Tibial nerve (tissue), 4 donors: ENCODE measurements around the gene NEDD4L. TPM values are rescaled to one million over a fixed set of nuclear protein-coding genes. Genes with fewer than 3 reads are reported as not detected.

Experiments
- DNase-seq, 2 donors: peaks; one replicate each; pipeline ENCODE4 v3.0.0-alpha.2; 2019; ENCODE audit warnings: low spot score in 2 of 2
- H3K27ac ChIP-seq, 4 donors: fragments of 200-600 bp; sonication (generic) in 3 of 4; one replicate each; pipeline ENCODE4 v1.5.1; 2017 to 2019; ENCODE audit warnings: mild to moderate bottlenecking in 1 of 4
- H3K27me3 ChIP-seq, 2 donors: fragments of 200-600 bp; sonication (generic) in 1 of 2; one replicate each; pipeline versions ENCODE4 v1.5.1 to v1.6.0; 2017 to 2019
- H3K36me3 ChIP-seq, 3 donors: fragments of 200-600 bp; sonication (generic); one replicate each; pipeline ENCODE4 v1.5.1; 2018 to 2019
- H3K4me1 ChIP-seq, 4 donors: fragments of 200-600 bp; sonication (generic) in 3 of 4; one replicate each; pipeline ENCODE4 v1.5.1; 2017 to 2019
- H3K4me3 ChIP-seq, 4 donors: fragments of 200-600 bp; sonication (generic) in 3 of 4; one replicate each; pipeline ENCODE4 v1.5.1; 2017 to 2019; ENCODE audit warnings: mild to moderate bottlenecking in 1 of 4, moderate library complexity in 1 of 4
- H3K9me3 ChIP-seq, 4 donors: fragments of 200-600 bp; sonication (generic) in 3 of 4; one replicate each; pipeline ENCODE4 v1.5.1; 2017 to 2019
- EP300 ChIP-seq, 2 donors: sonication (generic); formaldehyde crosslinking; IDR thresholded peaks; one replicate each; pipeline ENCODE4 v1.6.1; 2017; ENCODE audit warnings: antibody characterized with exemption in 2 of 2, mild to moderate bottlenecking in 1 of 2
- POLR2A ChIP-seq, 2 donors: fragments of 450-650 bp; IDR thresholded peaks; one replicate each; pipeline ENCODE4 v1.6.1; 2017; ENCODE audit warnings: antibody characterized with exemption in 2 of 2, mild to moderate bottlenecking in 2 of 2, moderate library complexity in 2 of 2
- WGBS, 2 donors: methylation state at CpG; one replicate each; pipeline ENCODE4 v1.1.5; 2018; 5-methylcytosine and 5-hydroxymethylcytosine counted together
- total RNA-seq, 4 donors: library from RNA; depleted of rRNA; stranded (reverse); fragments of >200 nt; gene quantifications; one replicate each; pipeline ENCODE4 v1.1.0, GENCODE V29; 2016
- TF ChIP-seq, protein P1 (sequence below), 5 experiments: fragments of 200-600 bp in 3 of 5; fragments of 450-650 bp in 2 of 5; sonication (generic) in 3 of 5; IDR thresholded peaks; one replicate each; pipeline ENCODE4 v1.5.1; 2016 to 2019; ENCODE audit warnings: antibody characterized with exemption in 5 of 5, mild to moderate bottlenecking in 3 of 5, moderate library complexity in 2 of 5

Gene NEDD4L
- total RNA-seq, 4 donors from 2014 or later = 15.3 to 59.9 (median 26.8) TPM

DNA sequence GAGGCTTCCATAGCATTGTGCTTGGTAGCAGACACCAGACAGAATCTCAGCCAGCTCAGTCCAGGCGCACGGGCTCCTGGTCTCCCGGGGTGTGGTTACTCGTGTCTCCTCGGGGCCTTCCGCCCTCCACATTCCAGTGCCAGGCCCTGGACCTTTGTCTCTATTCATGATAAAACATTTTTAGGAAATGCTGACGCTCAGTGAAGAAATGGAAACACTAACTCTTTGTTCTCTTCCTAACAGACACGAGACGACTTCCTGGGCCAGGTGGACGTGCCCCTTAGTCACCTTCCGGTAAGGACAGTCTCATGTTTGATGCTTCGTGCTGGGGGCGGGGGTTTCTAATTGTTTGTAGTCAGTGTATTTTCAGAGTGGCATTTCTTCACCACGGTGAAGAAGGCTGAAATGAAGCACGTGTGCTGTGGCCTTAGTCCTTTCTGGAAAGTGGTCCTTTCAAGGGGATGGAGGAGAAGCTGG is 271.8 kb downstream of the NEDD4L start:
- WGBS, 2 donors = 57 to 62% methylated on average over 15 of the region's 15 CpGs
- H3K36me3 ChIP-seq = no peaks in the 10 kb centered on the region
- H3K27me3 ChIP-seq = no peaks in the 10 kb centered on the region
- peaks cover 0 to 23% (median 9%) of the 10 kb centered on the region in 4 donors for H3K4me1 ChIP-seq
- TF ChIP-seq POLR2A (IDR thresholded peaks at IDR 0.05) (no peak), EP300 (IDR thresholded peaks at IDR 0.05) (peak; percentile 28 to 54)
- TF ChIP-seq, protein P1, sequence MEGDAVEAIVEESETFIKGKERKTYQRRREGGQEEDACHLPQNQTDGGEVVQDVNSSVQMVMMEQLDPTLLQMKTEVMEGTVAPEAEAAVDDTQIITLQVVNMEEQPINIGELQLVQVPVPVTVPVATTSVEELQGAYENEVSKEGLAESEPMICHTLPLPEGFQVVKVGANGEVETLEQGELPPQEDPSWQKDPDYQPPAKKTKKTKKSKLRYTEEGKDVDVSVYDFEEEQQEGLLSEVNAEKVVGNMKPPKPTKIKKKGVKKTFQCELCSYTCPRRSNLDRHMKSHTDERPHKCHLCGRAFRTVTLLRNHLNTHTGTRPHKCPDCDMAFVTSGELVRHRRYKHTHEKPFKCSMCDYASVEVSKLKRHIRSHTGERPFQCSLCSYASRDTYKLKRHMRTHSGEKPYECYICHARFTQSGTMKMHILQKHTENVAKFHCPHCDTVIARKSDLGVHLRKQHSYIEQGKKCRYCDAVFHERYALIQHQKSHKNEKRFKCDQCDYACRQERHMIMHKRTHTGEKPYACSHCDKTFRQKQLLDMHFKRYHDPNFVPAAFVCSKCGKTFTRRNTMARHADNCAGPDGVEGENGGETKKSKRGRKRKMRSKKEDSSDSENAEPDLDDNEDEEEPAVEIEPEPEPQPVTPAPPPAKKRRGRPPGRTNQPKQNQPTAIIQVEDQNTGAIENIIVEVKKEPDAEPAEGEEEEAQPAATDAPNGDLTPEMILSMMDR (IDR thresholded peaks at IDR 0.05) = no peak
- H3K4me3 ChIP-seq = no peak overlapping the region
- H3K27ac ChIP-seq = peak overlapping the region in 3 of 4 donors; percentile 8 to 45 (median 10)
- no peak for DNase-seq
- H3K9me3 ChIP-seq = no peaks in the 10 kb centered on the region

DNA sequence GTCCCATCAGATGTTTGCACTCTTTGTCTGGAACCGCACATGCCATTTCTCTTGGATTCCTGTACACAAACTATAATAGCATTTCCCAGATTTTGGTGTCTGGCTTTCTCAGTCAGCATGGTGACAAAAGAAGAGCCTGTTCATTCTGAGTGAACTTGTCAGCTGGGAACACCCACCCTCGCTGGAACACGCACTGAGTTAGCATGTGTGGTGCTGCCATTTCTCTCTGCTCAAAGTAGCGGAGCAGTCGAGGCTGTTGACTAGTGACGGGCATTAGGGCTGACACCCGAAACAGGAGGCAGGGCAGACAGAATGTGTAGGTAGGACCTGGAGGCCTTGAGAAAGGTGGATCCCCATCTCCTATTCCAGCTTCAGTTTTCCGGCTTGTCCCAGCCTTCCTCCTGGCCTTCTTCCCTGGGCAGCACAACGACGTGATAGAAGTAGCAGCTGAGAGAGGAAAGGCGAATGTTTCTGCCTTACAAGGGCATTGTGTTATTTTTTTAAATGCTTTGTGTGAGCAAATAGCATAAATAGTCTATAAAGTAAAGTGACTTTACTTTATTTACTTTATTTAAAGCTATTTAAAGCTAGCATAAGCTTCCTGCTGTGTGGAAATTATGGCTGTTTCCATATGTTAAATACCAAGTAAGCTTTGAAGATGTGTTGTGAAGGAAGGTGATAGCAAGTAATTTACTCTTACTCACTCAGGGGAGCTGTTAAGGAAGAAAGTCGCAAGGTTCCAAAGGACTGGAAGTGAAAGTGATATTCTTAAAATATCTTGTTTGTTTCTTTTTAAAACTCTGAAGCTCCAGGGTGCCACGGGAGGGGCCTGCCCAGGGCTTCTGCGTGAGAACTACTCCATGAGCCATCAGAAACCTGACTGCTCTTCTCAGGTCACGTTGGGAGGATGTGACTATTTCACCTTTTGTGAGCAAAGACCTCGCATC is 272.6 kb downstream of the NEDD4L start:
- H3K27me3 ChIP-seq = no peaks in the 10 kb centered on the region
- no peaks in the 10 kb centered on the region for H3K9me3 ChIP-seq
- TF ChIP-seq, protein P1 (IDR thresholded peaks at IDR 0.05) = no peak
- TF ChIP-seq EP300 (IDR thresholded peaks at IDR 0.05) (no peak), POLR2A (IDR thresholded peaks at IDR 0.05) (no peak)
- DNase-seq = no peak
- peak overlapping the region in 2 of 4 donors; percentile 10 to 45 for H3K27ac ChIP-seq
- H3K36me3 ChIP-seq = no peaks in the 10 kb centered on the region
- peaks cover 0 to 26% (median 9%) of the 10 kb centered on the region in 4 donors for H3K4me1 ChIP-seq
- H3K4me3 ChIP-seq = no peak overlapping the region
- WGBS, 2 donors = 69 to 81% methylated on average over 16 of the region's 16 CpGs

DNA sequence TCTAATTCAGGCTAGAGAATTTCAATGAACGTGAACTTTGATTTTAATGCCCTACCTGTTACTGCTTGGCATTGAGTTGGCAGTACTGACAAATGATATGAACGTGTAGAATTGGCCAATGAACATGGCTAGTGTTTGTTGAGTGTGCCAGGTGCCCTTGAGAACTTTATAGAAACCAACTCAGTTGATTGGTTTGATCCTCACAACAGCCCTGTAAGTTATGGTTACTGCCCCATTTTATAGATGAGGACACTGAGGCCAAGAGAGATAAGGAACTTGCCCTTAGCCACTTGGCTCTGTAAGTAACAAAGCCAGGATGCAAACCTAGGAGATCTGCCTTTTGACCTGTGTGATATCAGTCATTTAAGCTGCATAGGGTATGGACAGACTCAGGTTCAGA is 275.7 kb downstream of the NEDD4L start:
- no peak for DNase-seq
- 90 to 98% methylated on average over 2 of the region's 2 CpGs for WGBS, 2 donors
- Histone ChIP-seq H3K9me3 (no peaks in the 10 kb centered on the region), H3K27me3 (no peaks in the 10 kb centered on the region), H3K4me1 (peaks cover 0 to 27% (median 7%) of the 10 kb centered on the region in 4 donors), H3K36me3 (peaks cover 0 to 1% (median 0%) of the 10 kb centered on the region in 3 donors), H3K27ac (no peak overlapping the region), H3K4me3 (no peak overlapping the region)
- TF ChIP-seq, protein P1 (IDR thresholded peaks at IDR 0.05) = no peak
- TF ChIP-seq POLR2A (IDR thresholded peaks at IDR 0.05) = no peak
- no peak for TF ChIP-seq EP300 (IDR thresholded peaks at IDR 0.05)

DNA sequence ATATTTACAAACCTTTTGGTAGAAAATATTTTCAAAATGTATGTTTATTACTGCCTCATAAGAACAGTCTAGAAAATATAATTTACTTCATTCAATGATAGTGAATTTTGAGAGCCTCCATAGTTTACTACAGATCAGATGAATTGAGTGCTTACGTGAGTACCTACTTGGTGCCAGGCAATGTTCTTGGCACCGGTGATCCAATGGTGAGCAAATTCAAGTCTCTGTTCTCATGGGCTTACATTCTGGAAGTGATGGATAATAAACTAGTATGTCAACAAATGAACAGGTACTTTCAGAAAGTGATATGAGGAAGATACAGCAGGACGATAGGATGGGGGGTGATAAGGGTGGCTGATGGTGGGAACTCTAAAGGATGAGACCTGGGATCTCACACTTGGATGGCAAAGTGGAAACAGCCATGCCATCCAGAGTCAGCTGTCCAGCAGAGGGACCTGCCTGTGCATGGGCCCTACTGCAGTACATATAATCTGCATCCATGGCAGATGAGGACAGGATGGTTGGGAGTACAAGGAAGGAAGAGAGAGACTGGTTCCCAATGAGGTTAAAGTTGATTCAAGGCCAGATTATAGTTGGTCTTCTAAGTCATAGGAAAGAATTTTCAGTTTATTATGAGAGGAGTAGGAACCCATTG is 277.0 kb downstream of the NEDD4L start:
- TF ChIP-seq POLR2A (IDR thresholded peaks at IDR 0.05) (no peak), EP300 (IDR thresholded peaks at IDR 0.05) (no peak)
- TF ChIP-seq, protein P1 (IDR thresholded peaks at IDR 0.05) = no peak
- 84 to 93% methylated on average over 3 of the region's 3 CpGs for whole genome bisulfite sequencing, 2 donors
- no peak for DNase-seq
- Histone ChIP-seq H3K27me3 (no peaks in the 10 kb centered on the region), H3K4me1 (peaks cover 0 to 14% (median 0%) of the 10 kb centered on the region in 4 donors), H3K4me3 (no peak overlapping the region), H3K27ac (no peak overlapping the region), H3K9me3 (no peaks in the 10 kb centered on the region), H3K36me3 (peaks cover 0 to 4% (median 0%) of the 10 kb centered on the region in 3 donors)
